Parathyroid adenoma (tissue), 2 donors: Measurements from ENCODE around the gene TMEM191C.
"Not testable (repeated sequence)": the region's sequence is repeated elsewhere in the genome, so short reads cannot be mapped to it uniquely, and the experiment has no call there.

Experiments used
- H2AFZ ChIP-seq: fragments of 300-600 bp; sonication (generic); one replicate; pipeline ENCODE4 v1.7.0; 2017; ENCODE audit warnings: antibody characterized with exemption, mild to moderate bottlenecking
- H3K27ac ChIP-seq: fragments of 300-600 bp; sonication (generic); one replicate; pipeline ENCODE4 v1.7.0; 2017
- H3K27me3 ChIP-seq: fragments of 300-600 bp; sonication (generic); one replicate; pipeline ENCODE4 v1.7.0; 2017; ENCODE audit warnings: low read length; ENCODE audit not compliant: control insufficient read depth, insufficient read depth
- H3K36me3 ChIP-seq: fragments of 300-600 bp; sonication (generic); one replicate; pipeline ENCODE4 v1.7.0; 2017; ENCODE audit warnings: low read length; ENCODE audit not compliant: control insufficient read depth, insufficient read depth
- H3K4me1 ChIP-seq: fragments of 300-600 bp; sonication (generic); one replicate; pipeline ENCODE4 v1.7.0; 2017; ENCODE audit warnings: control low read depth
- H3K4me2 ChIP-seq: fragments of 300-600 bp; sonication (generic); one replicate; pipeline ENCODE4 v1.7.0; 2017; ENCODE audit warnings: low read length
- H3K4me3 ChIP-seq: fragments of 300-600 bp; sonication (generic); one replicate; pipeline ENCODE4 v1.7.0; 2017; ENCODE audit warnings: low read depth, low read length
- H3K79me2 ChIP-seq: fragments of 300-600 bp; sonication (generic); one replicate; pipeline ENCODE4 v1.7.0; 2017; ENCODE audit warnings: control low read depth
- H3K9ac ChIP-seq: fragments of 300-600 bp; sonication (generic); one replicate; pipeline ENCODE4 v1.7.0; 2017; ENCODE audit warnings: mild to moderate bottlenecking
- H3K9me3 ChIP-seq: fragments of 300-600 bp; sonication (generic); one replicate; pipeline ENCODE4 v1.7.0; 2017; ENCODE audit warnings: low read length; ENCODE audit not compliant: control insufficient read depth
- donor health status: primary hyperparathyroidism.

Gene TMEM191C

DNA sequence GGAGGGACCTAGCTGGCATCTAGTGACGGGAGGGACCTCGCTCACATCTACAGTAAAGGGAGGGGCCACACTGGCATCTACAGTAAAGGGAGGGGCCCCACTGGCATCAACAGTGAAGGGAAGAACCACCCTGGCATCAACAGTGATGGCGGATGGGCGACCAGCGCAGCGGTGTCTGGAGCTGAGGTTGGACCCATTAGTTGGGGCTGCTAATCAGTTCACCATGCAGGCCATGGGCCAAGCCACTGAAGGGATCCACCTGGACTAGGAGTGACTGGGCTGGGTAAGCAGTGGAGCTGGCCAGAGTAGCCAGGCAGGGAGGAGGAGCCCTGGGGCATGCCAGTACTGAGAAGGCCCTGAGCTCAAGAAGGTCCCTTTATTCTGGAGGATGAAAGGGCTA lies 23.4 kb downstream of the TMEM191C start:
- H3K4me3 ChIP-seq, H3K36me3 ChIP-seq, H3K4me2 ChIP-seq, H3K4me1 ChIP-seq, H3K27me3 ChIP-seq, H3K9me3 ChIP-seq, H2AFZ ChIP-seq, H3K27ac ChIP-seq, H3K9ac ChIP-seq, H3K79me2 ChIP-seq: not testable (repeated sequence)

DNA sequence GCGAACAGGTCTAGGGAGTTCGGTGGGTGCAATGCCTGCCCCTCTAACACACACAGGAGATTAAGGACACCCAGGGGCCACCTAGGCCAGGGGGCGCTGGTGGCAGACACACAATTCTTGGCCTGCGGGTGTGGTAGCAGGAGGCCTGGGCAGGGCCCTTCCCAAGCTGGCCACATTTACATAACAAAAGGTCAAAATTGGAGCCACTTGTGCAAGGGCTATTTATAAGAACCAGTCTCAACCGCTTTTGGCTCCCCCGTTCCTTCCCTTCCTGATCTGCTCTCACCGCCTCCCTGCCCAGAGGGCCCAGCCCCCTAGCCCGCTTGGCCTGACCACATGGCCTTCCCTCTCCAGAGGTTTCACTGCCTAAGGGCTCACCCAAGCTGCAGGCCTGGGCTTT lies 25.1 kb downstream of the TMEM191C start:
- H3K27ac ChIP-seq, H3K4me2 ChIP-seq, H3K79me2 ChIP-seq, H3K9me3 ChIP-seq, H3K36me3 ChIP-seq, H3K4me1 ChIP-seq, H3K4me3 ChIP-seq, H3K9ac ChIP-seq, H2AFZ ChIP-seq, H3K27me3 ChIP-seq: not testable (repeated sequence)

DNA sequence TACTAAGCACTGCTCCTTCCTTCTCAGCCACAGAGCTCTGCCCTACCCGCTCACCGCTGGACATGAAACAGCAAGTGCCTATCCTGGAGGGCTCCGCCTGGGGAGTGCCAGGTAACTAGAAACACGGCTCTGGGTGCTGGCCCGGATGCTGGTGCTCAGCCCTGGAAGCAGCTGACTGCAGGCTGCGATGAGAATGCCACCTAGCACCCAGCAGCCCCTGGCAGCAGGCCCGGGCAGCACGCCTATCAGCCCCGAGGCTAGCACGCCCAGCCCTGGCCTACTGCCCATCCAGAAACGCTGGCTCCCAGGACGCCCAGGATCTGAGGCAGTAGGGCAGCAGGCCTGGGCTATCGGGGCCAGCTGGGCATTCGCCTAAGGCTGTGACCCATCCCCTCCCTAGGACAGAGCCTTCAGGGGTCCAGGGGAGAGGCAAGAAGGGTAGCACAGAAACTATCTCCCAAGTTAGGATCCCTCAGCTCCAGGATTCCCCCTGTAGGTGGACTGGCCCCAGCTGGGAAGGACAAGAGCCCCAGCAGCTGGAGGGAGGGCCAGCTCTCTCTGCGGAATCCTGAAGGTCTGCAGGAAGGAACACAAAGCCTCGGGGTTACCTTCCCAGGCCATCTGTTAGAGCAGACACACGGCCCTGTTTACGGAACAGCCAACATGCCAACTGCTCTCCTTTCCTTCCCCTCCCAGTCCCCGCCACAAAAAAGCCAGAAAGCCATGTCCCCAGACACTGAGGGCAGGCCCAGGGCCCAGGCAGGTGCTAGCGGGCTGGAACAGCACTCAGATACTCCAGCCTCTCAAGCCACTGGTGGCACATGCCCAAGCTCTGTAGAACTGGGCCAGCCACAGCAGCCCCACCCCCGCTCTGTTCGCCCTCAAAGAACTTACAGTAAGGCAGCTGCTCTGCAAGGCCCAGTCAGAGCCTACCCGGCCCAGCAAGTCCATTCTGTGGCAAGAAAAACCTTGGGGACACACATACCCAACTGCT lies 26.9 kb downstream of the TMEM191C start:
- H3K79me2 ChIP-seq, H3K9ac ChIP-seq, H2AFZ ChIP-seq, H3K27ac ChIP-seq, H3K4me2 ChIP-seq, H3K4me3 ChIP-seq, H3K9me3 ChIP-seq, H3K36me3 ChIP-seq, H3K4me1 ChIP-seq, H3K27me3 ChIP-seq: not testable (repeated sequence)

DNA sequence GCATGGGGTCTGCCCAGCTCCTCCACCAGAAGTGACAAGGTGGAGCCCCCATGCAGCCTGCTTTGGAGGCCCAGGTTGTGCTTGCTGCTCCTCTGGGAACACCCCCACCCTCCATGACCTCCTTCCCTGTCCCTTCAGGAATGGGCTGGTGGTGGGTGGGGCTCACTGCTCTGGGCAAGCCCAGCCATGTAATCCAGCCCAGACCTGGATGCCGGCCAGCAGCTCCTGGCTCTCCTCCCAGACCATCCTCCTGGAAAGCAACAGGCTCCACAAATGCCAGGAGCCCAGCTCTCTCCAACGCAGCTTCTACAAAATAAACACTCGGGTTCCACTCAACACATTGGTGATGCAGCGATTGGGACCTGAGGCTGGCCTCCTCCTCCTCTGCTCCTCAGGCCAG lies 30.8 kb downstream of the TMEM191C start:
- not testable (repeated sequence) for H3K9ac ChIP-seq, H3K27ac ChIP-seq, H3K79me2 ChIP-seq, H3K9me3 ChIP-seq, H3K27me3 ChIP-seq, H3K36me3 ChIP-seq, H3K4me1 ChIP-seq, H3K4me2 ChIP-seq, H3K4me3 ChIP-seq, H2AFZ ChIP-seq

DNA sequence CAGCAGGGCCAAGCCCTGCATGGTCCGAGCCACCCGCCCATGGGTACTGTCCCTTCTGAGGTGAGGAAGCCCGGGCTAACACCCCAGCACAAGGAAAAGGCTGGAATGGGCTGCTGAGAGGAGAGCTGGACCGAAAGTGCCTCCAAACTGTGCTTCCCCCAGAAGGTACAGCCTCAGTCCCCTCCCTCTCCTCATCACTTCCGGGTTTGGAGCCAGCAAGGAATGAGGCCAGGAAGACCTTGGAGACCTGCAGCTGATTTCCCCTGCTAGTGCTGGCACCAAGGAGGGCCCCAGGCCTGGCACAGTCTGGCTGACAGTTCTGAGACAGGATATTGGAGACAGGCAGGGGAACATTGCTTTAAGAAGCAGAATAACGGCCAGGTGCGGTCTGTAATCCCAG lies 31.3 kb downstream of the TMEM191C start:
- not testable (repeated sequence) for H3K27ac ChIP-seq, H2AFZ ChIP-seq, H3K36me3 ChIP-seq, H3K9ac ChIP-seq, H3K4me1 ChIP-seq, H3K27me3 ChIP-seq, H3K4me3 ChIP-seq, H3K4me2 ChIP-seq, H3K9me3 ChIP-seq, H3K79me2 ChIP-seq

DNA sequence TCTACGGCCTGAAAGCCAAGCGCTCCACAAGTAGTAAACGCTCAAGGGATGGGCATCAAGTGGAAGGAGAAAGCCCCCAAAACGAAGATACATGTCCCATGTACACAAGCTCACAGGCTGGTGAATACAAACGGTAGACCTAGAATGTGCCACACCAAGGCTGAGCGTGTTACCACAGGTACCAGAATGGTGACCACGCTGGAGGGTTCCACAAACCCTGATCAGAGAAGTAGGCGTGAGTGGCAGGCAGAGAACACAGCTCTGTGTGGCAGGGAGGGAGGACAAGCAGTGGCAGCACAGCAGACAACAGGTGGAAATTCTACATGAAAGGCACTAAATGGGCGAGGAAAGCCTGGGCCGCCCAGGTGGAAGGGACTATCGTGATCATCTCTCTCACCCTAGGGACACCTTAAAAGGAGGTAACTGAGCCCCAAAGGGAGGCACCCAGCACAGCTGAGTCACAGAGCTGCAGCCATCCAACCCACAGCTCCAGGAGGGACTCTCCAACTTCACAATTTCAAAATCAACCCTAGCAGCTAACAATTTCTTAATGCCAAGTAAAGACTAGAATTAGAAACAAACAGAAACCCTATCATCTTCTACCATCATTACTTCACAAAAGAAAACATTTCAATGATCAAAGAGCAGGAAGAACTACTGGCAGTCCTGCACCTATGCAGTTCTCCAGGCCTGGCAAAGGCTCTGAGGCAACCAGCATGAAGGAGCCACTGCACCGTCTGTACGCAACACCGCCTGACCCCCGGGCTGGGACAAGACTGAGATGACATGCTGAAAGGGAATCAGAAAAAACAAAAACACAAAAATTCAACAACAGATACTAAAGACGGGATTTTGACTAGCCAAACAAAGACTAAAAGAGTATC lies 32.7 kb downstream of the TMEM191C start:
- not testable (repeated sequence) for H3K27ac ChIP-seq, H3K4me1 ChIP-seq, H2AFZ ChIP-seq, H3K4me2 ChIP-seq, H3K79me2 ChIP-seq, H3K9me3 ChIP-seq, H3K36me3 ChIP-seq, H3K27me3 ChIP-seq, H3K9ac ChIP-seq, H3K4me3 ChIP-seq

DNA sequence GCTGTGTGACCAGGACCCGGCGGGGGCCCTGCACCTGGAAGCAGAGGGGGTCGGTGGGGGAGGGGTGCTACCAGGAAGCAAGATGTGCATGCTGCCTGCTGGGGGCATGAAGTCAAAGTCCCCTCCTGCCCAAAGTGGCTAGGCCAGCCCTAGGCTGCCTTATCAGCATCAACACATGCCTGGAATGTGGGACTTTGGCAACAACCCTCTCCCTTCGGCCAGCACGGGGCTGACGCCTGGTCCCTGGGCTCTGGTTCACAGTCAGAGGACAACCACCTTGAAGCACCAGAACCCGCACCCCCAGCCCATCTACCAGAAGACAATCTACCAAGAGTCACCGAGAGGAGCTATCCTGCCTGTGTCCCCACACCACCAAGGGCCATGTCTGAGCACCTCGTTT lies 43.2 kb downstream of the TMEM191C start:
- H3K9me3 ChIP-seq, H3K27me3 ChIP-seq, H3K4me3 ChIP-seq, H2AFZ ChIP-seq, H3K4me2 ChIP-seq, H3K4me1 ChIP-seq, H3K36me3 ChIP-seq, H3K27ac ChIP-seq, H3K9ac ChIP-seq, H3K79me2 ChIP-seq: not testable (repeated sequence)

DNA sequence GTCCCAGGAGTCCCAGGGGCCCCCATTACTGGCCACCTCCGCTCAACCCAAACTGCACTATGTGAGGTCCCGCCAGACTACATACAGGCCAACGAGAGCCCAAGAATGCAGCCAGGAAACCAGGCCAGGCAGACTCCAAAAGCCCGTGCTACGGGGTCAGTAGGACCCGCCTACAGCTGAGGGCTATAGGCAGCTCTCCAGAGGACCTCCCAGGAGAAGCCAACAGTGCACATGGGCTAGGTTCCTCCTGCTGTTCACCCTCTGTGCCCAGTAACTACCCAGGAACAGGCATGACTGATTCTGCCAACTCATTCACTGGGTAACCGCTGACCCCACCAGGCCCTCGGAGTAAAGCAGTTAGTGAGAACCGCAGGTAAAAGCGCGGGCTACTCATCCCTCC lies 44.8 kb downstream of the TMEM191C start:
- H3K4me2 ChIP-seq, H2AFZ ChIP-seq, H3K9ac ChIP-seq, H3K36me3 ChIP-seq, H3K4me3 ChIP-seq, H3K79me2 ChIP-seq, H3K27ac ChIP-seq, H3K9me3 ChIP-seq, H3K27me3 ChIP-seq, H3K4me1 ChIP-seq: not testable (repeated sequence)

DNA sequence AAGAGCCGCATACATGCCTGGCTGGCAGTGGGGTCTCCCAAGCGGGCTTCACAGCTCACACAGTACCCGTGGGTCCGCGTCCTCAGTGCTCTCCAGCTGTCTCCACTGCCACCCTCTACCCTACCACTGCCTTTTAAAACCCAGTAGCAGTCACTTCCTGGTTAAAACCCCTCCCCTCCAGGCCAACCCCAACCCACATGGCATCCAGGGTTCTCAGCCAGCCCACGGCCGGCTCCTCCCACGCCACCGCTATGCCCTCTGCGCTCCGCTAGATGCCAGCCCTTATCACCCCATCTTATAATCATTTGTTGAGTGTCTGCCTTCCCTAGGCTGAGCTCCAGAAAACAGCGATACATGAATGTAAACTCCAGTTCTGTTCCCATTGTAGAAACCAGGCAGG lies 46.9 kb downstream of the TMEM191C start:
- H3K9me3 ChIP-seq, H3K4me1 ChIP-seq, H3K9ac ChIP-seq, H3K36me3 ChIP-seq, H3K4me2 ChIP-seq, H3K79me2 ChIP-seq, H3K4me3 ChIP-seq, H3K27ac ChIP-seq, H3K27me3 ChIP-seq, H2AFZ ChIP-seq: not testable (repeated sequence)

DNA sequence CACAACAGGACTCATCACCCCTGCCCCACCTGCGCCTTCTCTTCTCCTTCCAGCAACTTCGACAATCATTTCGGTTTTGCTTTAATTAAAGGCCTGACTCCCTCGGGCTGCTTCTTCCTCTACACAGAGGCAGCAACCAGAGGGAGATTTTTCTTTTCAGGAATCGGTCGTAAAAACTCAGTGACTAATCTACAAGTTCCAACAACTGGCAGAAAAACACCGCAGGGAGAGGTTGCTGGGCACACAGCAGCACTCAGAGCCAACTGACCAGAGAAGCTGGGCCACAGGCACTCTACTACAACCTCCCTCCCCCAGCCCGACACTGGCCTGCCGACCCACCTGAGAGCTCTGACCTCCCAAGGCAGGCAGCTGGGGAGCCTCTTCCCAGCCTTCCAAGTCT lies 48.0 kb downstream of the TMEM191C start:
- H3K79me2 ChIP-seq, H3K4me3 ChIP-seq, H3K9ac ChIP-seq, H3K4me1 ChIP-seq, H3K4me2 ChIP-seq, H2AFZ ChIP-seq, H3K9me3 ChIP-seq, H3K27me3 ChIP-seq, H3K27ac ChIP-seq, H3K36me3 ChIP-seq: not testable (repeated sequence)

DNA sequence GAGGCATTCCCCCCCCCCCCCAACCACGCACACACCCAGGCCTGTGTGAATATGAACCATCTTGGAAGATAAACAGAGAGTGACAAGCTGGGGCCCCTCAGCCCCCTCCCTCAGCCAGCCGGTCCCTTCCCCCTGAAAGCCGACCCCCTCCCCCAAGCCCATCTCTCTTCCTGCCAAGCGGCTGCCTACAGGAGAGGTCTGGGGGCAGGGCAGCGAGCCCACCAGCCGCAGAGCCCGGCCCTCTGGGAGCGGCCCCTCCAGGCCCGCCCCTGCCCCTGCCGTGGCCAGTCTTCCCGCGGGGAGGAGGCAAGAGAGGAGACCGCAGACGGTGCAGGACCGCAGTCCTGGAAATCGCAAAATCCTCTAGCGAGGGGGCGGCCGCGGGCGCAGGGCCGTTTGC lies 49.3 kb downstream of the TMEM191C start:
- not testable (repeated sequence) for H3K27ac ChIP-seq, H3K79me2 ChIP-seq, H3K36me3 ChIP-seq, H3K4me2 ChIP-seq, H3K4me1 ChIP-seq, H3K4me3 ChIP-seq, H3K27me3 ChIP-seq, H3K9me3 ChIP-seq, H2AFZ ChIP-seq, H3K9ac ChIP-seq
